ENCODE measurements around the gene GUCY1A1.

DNA sequence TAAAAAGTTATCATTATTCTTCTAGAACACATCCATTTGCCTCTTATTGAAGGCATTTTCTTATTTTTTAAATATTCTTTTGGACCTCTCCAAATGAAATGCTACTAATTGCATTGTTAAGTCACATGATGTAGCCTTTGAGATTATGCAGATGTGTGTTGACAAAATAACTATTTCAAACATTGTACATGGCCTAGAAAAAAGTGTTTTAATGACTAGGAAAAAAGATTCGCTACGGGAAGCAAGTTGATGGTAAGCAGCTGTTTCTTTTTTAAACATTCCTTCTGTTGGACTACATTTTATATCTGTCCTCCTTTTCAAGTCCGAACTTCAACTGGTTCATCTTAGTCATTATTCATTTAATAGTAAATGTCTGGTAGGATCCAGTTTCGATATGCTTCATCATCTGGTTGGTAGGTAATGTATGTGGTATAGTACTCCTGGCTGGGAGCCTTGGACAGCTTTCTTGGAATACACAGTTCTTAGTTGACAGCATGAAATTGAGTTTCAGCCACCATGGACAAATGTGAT, 34.3 kb upstream of the GUCY1A1 start:
- no peak for TF ChIP-seq EZH2 (IDR thresholded peaks at IDR 0.05)
- TF ChIP-seq, protein P1, sequence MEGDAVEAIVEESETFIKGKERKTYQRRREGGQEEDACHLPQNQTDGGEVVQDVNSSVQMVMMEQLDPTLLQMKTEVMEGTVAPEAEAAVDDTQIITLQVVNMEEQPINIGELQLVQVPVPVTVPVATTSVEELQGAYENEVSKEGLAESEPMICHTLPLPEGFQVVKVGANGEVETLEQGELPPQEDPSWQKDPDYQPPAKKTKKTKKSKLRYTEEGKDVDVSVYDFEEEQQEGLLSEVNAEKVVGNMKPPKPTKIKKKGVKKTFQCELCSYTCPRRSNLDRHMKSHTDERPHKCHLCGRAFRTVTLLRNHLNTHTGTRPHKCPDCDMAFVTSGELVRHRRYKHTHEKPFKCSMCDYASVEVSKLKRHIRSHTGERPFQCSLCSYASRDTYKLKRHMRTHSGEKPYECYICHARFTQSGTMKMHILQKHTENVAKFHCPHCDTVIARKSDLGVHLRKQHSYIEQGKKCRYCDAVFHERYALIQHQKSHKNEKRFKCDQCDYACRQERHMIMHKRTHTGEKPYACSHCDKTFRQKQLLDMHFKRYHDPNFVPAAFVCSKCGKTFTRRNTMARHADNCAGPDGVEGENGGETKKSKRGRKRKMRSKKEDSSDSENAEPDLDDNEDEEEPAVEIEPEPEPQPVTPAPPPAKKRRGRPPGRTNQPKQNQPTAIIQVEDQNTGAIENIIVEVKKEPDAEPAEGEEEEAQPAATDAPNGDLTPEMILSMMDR (IDR thresholded peaks at IDR 0.05): no peak
